HCT116 (cell line): Measurements from ENCODE around the gene FNDC8.

ENCODE experiments used
- CTCF ChIP-seq, 3 experiments: fragments of 200-600 bp in 1 of 3; sonication (generic) in 1 of 3; IDR thresholded peaks in 2 of 3; conservative IDR thresholded peaks in 1 of 3; 2 replicates each; pipeline ENCODE4 v1.5.1; 2012 to 2017; ENCODE audit warnings: low read depth in 2 of 3, low read length in 2 of 3, antibody characterized with exemption in 1 of 3, borderline replicate concordance in 1 of 3, control low read depth in 1 of 3, mild to moderate bottlenecking in 1 of 3, mixed read lengths in 1 of 3, mixed run types in 1 of 3, moderate library complexity in 1 of 3; ENCODE audit not compliant: insufficient read depth in 1 of 3
- EZH2 ChIP-seq: fragments of 200-600 bp; sonication (generic); IDR thresholded peaks from 2 replicates; pipeline ENCODE4 v1.6.1; 2017; ENCODE audit warnings: antibody characterized with exemption, mixed run types
- EZH2phosphoT487 ChIP-seq: fragments of 200-600 bp; IDR thresholded peaks from 2 replicates; pipeline ENCODE4 v1.6.1; 2018; ENCODE audit warnings: antibody characterized with exemption, borderline replicate concordance
- POLR2A ChIP-seq: IDR thresholded peaks from 2 replicates; pipeline ENCODE4 v1.7.0; 2011; ENCODE audit warnings: borderline replicate concordance; ENCODE audit not compliant: insufficient read depth, insufficient read length; ENCODE audit errors: extremely low read depth
- POLR2AphosphoS5 ChIP-seq: IDR thresholded peaks from 2 replicates; pipeline ENCODE4 v1.6.1; 2011; ENCODE audit warnings: mild to moderate bottlenecking, low read depth, low read length, moderate library complexity
- SP1 ChIP-seq: IDR thresholded peaks from 2 replicates; pipeline ENCODE4 v1.6.1; 2012; ENCODE audit warnings: low read depth
- ZFX ChIP-seq: fragments of 450-650 bp; IDR thresholded peaks from 2 replicates; pipeline ENCODE4 v1.6.1; 2017

GRCh38 chr17:35135322-35135721 lies 13.9 kb downstream of the FNDC8 start:
- TF ChIP-seq EZH2 (no peak), CTCF (IDR thresholded peaks at IDR 0.05 in 2 of 3, conservative IDR thresholded peaks at IDR 0.05 in 1 of 3; ENCODE audit: borderline replicate concordance in 1 of 3, insufficient read depth in 1 of 3, low read depth in 2 of 3, low read length in 2 of 3) (no peak), POLR2A (no peak), SP1 (no peak), ZFX (no peak), EZH2phosphoT487 (no peak), POLR2AphosphoS5 (no peak)
